ENCODE results near the gene CNTRL.

GRCh38 chr9:121115466-121115865 is 40.7 kb downstream of the CNTRL start:
- TF ChIP-seq CTCF (IDR thresholded peaks at IDR 0.05; ENCODE audit: low read depth, low read length) (no peak), POLR2A (IDR thresholded peaks at IDR 0.05; ENCODE audit: extremely low read depth, insufficient read length) (no peak), MAX (IDR thresholded peaks at IDR 0.05; ENCODE audit: low read depth, low read length) (no peak), MYC (IDR thresholded peaks at IDR 0.05; ENCODE audit: low read depth, low read length) (no peak)

Data from NB4 (cell line).